ENCODE measurements around the gene MICU2. TPM values are rescaled to one million over a fixed set of nuclear protein-coding genes. Genes with fewer than 3 reads are reported as not detected.

MICU2 gene
- total and polyA plus RNA-seq, 2 experiments from 2014 or later: 51.0 to 122 TPM

DNA sequence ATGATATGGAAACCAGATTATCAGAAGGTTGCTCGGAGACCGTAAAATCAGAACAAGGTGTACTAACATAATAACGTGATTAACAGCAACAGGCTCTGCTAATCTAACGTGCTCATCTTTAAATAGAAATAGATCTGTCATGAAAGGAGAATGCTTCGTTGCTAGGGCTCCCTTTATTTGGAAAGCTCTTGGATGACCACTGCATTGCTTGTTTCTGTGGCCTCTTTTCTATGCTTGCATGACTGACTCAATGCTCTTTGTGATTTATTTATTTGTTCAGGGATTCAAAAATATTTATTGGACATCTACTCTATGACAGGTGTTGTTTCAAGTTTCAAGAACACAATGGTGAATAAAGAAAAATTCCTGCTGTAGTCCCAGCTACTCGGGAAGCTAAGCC is 122.6 kb downstream of the MICU2 start (continued):
- TF ChIP-seq, protein P1, sequence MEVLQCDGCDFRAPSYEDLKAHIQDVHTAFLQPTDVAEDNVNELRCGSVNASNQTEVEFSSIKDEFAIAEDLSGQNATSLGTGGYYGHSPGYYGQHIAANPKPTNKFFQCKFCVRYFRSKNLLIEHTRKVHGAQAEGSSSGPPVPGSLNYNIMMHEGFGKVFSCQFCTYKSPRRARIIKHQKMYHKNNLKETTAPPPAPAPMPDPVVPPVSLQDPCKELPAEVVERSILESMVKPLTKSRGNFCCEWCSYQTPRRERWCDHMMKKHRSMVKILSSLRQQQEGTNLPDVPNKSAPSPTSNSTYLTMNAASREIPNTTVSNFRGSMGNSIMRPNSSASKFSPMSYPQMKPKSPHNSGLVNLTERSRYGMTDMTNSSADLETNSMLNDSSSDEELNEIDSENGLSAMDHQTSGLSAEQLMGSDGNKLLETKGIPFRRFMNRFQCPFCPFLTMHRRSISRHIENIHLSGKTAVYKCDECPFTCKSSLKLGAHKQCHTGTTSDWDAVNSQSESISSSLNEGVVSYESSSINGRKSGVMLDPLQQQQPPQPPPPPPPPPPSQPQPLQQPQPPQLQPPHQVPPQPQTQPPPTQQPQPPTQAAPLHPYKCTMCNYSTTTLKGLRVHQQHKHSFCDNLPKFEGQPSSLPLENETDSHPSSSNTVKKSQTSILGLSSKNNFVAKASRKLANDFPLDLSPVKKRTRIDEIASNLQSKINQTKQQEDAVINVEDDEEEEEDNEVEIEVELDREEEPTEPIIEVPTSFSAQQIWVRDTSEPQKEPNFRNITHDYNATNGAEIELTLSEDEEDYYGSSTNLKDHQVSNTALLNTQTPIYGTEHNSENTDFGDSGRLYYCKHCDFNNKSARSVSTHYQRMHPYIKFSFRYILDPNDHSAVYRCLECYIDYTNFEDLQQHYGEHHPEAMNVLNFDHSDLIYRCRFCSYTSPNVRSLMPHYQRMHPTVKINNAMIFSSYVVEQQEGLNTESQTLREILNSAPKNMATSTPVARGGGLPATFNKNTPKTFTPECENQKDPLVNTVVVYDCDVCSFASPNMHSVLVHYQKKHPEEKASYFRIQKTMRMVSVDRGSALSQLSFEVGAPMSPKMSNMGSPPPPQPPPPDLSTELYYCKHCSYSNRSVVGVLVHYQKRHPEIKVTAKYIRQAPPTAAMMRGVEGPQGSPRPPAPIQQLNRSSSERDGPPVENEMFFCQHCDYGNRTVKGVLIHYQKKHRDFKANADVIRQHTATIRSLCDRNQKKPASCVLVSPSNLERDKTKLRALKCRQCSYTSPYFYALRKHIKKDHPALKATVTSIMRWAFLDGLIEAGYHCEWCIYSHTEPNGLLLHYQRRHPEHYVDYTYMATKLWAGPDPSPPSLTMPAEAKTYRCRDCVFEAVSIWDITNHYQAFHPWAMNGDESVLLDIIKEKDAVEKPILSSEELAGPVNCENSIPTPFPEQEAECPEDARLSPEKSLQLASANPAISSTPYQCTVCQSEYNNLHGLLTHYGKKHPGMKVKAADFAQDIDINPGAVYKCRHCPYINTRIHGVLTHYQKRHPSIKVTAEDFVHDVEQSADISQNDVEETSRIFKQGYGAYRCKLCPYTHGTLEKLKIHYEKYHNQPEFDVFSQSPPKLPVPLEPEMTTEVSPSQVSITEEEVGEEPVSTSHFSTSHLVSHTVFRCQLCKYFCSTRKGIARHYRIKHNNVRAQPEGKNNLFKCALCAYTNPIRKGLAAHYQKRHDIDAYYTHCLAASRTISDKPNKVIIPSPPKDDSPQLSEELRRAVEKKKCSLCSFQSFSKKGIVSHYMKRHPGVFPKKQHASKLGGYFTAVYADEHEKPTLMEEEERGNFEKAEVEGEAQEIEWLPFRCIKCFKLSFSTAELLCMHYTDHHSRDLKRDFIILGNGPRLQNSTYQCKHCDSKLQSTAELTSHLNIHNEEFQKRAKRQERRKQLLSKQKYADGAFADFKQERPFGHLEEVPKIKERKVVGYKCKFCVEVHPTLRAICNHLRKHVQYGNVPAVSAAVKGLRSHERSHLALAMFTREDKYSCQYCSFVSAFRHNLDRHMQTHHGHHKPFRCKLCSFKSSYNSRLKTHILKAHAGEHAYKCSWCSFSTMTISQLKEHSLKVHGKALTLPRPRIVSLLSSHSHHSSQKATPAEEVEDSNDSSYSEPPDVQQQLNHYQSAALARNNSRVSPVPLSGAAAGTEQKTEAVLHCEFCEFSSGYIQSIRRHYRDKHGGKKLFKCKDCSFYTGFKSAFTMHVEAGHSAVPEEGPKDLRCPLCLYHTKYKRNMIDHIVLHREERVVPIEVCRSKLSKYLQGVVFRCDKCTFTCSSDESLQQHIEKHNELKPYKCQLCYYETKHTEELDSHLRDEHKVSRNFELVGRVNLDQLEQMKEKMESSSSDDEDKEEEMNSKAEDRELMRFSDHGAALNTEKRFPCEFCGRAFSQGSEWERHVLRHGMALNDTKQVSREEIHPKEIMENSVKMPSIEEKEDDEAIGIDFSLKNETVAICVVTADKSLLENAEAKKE (CRISPR knock-in tag; IDR thresholded peaks at IDR 0.05): no peak
- TF ChIP-seq NANOG (IDR thresholded peaks at IDR 0.05; ENCODE audit: borderline replicate concordance) (no peak), EZH2 (IDR thresholded peaks at IDR 0.05; ENCODE audit: low read depth, unreplicated experiment) (no peak)

DNA sequence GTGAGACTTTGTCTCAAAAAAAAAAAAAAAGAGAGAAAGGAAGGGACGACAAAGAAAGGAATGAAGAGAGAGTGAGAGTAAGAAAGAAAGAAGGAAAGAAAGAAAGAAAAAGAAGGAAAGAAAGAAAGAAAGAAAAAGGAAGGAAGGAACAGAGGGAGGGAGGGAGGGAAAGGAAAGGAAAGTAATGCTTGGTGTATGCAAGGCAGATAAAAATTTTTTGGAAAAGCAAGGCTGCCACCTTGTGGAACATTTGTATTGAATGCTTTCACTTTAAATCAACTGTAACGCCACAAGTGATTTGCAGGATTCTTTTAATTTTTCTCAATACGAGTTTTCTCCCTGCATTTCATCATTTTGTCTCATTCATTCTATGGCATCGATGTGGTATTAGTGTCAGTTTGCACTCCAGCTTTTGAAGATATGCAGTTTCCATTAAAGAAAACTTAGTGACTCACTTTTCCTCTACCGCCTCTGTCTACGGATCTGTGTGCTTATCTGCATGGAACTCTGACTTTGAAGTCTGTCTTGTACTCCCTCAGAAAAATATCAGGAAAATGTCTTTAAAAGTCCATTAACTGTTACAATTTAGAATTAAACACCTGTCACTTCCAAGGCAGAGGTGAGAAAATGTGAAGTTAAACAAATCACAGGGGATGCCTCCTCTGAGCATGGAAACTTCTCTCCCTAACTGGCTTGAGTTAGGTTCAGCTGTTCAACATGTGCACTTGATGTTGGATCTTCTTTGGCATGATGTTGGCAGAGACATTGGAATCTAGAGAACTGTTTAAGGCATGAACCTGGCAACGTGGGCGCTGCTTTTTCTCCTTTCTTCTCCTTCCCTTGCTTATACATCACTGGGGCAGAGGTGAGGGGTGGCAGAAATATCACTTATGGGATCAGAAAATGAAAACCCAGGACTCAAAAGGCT is 124.8 kb downstream of the MICU2 start:
- Histone ChIP-seq H3K4me3 (no peak overlapping the region), H3K9me2 (ENCODE audit: insufficient read depth) (no peaks in the 10 kb centered on the region), H3F3A (replicated peaks; ENCODE audit: low read depth) (no peaks in the 10 kb centered on the region), H4K20me1 (replicated peaks; ENCODE audit: insufficient read depth) (no peaks in the 10 kb centered on the region), H3K4me1 (ENCODE audit: insufficient read depth) (no peaks in the 10 kb centered on the region), H3K27ac (ENCODE audit: low read depth) (no peak overlapping the region), H2AFZ (no peak overlapping the region), H3K36me3 (ENCODE audit: insufficient read depth) (no peaks in the 10 kb centered on the region), H3K79me2 (replicated peaks; ENCODE audit: insufficient read depth) (no peaks in the 10 kb centered on the region), H3K4me2 (no peak overlapping the region), H3K27me3 (ENCODE audit: insufficient read depth) (no peaks in the 10 kb centered on the region)
- ATAC-seq (peak; percentile 33), DNase-seq (ENCODE audit: low spot score) (peak; percentile 87)
- H3K27ac Mint-ChIP-seq: no peak overlapping the region
- no peaks in the 10 kb centered on the region for H3K9me3 Mint-ChIP-seq
- TF ChIP-seq, protein P2, sequence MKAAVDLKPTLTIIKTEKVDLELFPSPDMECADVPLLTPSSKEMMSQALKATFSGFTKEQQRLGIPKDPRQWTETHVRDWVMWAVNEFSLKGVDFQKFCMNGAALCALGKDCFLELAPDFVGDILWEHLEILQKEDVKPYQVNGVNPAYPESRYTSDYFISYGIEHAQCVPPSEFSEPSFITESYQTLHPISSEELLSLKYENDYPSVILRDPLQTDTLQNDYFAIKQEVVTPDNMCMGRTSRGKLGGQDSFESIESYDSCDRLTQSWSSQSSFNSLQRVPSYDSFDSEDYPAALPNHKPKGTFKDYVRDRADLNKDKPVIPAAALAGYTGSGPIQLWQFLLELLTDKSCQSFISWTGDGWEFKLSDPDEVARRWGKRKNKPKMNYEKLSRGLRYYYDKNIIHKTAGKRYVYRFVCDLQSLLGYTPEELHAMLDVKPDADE (IDR thresholded peaks at IDR 0.05): no peak
- TF ChIP-seq EZH2 (IDR thresholded peaks at IDR 0.05; ENCODE audit: low read depth, unreplicated experiment): no peak
- TF ChIP-seq, protein P3, sequence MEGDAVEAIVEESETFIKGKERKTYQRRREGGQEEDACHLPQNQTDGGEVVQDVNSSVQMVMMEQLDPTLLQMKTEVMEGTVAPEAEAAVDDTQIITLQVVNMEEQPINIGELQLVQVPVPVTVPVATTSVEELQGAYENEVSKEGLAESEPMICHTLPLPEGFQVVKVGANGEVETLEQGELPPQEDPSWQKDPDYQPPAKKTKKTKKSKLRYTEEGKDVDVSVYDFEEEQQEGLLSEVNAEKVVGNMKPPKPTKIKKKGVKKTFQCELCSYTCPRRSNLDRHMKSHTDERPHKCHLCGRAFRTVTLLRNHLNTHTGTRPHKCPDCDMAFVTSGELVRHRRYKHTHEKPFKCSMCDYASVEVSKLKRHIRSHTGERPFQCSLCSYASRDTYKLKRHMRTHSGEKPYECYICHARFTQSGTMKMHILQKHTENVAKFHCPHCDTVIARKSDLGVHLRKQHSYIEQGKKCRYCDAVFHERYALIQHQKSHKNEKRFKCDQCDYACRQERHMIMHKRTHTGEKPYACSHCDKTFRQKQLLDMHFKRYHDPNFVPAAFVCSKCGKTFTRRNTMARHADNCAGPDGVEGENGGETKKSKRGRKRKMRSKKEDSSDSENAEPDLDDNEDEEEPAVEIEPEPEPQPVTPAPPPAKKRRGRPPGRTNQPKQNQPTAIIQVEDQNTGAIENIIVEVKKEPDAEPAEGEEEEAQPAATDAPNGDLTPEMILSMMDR (conservative IDR thresholded peaks at IDR 0.05; ENCODE audit: low read depth in 2 of 2): peak; percentile 54 to 71
- TF ChIP-seq EZH2phosphoT487 (IDR thresholded peaks at IDR 0.05; ENCODE audit: unreplicated experiment): no peak
- H3K4me1 Mint-ChIP-seq: peaks cover 5% of the 10 kb centered on the region; the same call in 2 of the 3 replicates
- no peaks in the 10 kb centered on the region for H3K36me3 Mint-ChIP-seq (ENCODE audit: low read depth)
- no peak overlapping the region for H3K4me3 Mint-ChIP-seq
- H3K27me3 Mint-ChIP-seq (ENCODE audit: insufficient read depth, low read depth, poor library complexity): peaks cover 2% of the 10 kb centered on the region

All from GM23338 (cell line).